Activated CD4-positive, CD25-positive, alpha-beta regulatory T cell treated with anti-CD3 and anti-CD28 coated beads, Interleukin-2, amount 50 U/mL, for 24 hours (primary cell): Measurements from ENCODE around the gene DPH3.

Source experiments
- ATAC-seq, 2 donors: fragments of 150-1000 bp; cut with Tn5 transposase; one replicate each; pipeline ENCODE4 v1.10.0; 2021; ENCODE audit warnings: mild to moderate bottlenecking in 1 of 2, moderate library complexity in 1 of 2

Gene DPH3

GRCh38 chr3:16227566-16227965 lies 37.2 kb downstream of the DPH3 start:
- no peak for ATAC-seq

GRCh38 chr3:16224325-16224724 lies 40.4 kb downstream of the DPH3 start:
- no peak for ATAC-seq

- ATAC-seq, result no peak
Observed at GRCh38 chr3:16222547-16222946, 42.2 kb downstream of the DPH3 start.

- no peak for ATAC-seq
Observed at GRCh38 chr3:16221990-16222389, 42.8 kb downstream of the DPH3 start.

- no peak for ATAC-seq
Observed at GRCh38 chr3:16219777-16220176, 45.0 kb downstream of the DPH3 start.

- ATAC-seq, result no peak
Observed at GRCh38 chr3:16216373-16216935, 48.3 kb downstream of the DPH3 start.

DNA sequence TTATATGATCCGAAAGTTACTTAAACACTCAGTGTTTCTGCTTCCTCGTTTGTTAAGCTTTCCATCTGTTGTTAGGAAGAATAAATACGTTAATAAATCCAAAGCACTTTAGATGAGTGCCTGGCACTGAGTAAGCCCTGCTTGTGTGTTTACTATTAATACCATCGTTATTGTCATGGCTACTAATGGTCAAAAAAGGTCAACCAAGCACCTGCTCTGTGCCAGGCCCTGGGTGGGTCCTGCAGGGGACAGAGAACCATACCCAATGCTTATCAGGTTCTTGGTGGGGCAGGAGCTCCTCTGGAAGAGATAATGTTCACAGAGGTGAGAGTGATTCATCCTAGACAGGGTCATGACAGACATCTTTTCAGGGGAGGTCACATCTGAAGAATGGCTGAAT lies 50.4 kb downstream of the DPH3 start:
- ATAC-seq, result no peak

- ATAC-seq, result no peak
Observed at GRCh38 chr3:16211176-16211904, 53.4 kb downstream of the DPH3 start.
